Fibroblast of skin of right quadriceps (primary cell): Measurements from ENCODE around the gene ESYT1.
"Not testable (repeated sequence)": the region's sequence is repeated elsewhere in the genome, so short reads cannot be mapped to it uniquely, and the experiment has no call there.

Experiments used
- DNase-seq: peaks from one replicate; pipeline ENCODE4 v3.0.0-alpha.2; 2013

ESYT1 gene

DNA sequence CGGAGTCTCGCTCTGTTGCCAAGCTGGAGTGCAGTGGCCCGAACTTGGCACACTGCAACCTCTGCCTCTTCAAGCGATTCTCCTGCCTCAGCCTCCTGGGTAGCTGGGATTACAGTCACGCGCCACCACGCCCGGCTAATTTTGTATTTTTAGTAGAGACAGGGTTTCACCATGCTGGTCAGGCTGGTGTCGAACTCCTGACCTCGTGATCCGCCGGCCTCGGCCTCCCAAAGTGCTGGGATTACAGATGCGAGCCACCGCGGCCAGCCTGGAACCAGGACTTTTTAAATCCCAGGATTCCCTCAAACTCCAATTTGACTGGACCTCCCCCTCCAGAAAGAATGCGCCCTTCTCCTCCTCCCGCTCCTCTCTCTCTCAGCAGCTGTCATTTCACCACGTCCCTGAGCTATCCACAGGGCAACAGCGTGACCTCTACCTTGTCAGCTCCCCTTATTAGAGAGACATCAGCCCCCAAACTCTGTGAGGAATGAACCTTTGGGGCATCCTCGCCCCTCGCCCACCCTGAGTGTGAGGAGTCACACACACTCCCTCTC, 2.0 kb downstream of the ESYT1 start:
- no peak for DNase-seq

DNA sequence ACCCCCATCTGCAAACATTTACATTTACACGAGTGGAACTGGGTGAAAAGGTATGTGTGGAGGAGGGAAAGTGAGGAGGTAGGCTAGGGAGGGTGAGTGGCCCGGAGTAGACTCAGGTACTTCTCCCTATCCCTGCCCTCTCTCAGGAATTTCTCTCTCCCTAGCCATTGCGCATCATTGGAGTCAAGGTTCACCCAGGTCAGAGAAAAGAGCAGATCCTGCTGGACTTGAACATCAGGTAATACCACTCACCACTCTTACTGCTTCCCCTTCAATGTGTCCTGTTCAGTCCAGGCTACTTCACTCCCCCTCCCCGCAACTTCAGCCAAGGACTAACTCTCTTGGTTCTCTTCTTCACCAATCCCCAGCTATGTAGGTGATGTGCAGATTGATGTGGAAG, 2.8 kb downstream of the ESYT1 start:
- no peak for DNase-seq

DNA sequence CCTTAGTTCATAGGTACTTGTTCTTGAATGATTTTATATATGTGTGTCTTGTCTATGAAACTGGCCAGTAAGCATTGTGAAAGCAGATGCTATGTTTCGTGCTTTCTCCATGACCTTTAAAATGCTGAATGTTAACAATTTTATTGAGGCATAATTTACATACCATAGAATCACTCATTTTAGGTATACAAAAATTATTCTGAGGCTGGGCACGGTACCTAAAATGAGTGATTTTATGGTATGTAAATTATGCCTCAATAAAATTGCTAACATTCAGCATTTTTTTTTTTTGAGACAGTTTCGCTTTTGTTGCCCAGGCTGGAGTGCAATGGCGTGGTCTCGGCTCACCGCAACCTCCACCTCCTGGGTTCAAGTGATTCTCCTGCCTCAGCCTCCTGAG, 6.8 kb downstream of the ESYT1 start:
- no peak for DNase-seq

- no peak for DNase-seq
These were observed 9.9 kb downstream of the ESYT1 start for GRCh38 chr12:56137853-56138571.

GRCh38 chr12:56141946-56142784, 14.1 kb downstream of the ESYT1 start:
- DNase-seq: no peak

DNA sequence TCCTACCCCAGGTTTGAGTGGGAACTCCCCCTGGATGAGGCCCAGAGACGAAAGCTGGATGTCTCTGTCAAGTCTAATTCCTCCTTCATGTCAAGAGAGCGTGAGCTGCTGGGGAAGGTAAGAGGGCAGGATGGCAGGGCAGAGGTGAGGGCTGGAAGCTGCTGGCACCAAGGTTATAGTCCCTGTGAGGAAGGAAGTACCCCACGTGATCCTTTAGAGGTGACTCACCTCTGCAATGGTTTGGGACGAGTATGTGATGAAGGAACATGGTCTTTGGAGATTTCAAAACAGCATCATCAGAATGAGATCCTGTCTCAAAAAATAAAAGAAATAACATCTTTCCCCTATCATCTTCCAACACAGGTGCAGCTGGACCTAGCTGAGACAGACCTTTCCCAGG, 15.2 kb downstream of the ESYT1 start:
- no peak for DNase-seq

DNA sequence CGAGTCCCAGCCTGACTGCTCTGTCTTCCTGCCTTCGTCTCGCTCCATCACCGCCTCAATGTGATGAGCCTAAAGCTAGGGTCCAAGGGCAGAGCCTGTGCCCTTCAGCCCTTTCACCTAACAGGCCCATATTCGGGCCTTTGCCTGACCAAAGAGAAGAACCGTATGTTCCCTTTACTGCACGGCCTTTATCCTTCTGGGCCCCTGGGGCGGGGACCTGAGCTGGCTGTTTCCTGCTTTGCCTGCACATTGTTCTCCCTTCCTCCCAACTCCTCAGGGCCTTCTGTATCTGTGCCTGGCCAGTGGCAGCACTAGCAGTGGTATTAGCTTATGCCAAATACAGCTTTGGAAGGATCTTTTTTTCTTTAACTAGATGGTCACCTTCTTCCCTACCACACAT, 15.8 kb downstream of the ESYT1 start:
- DNase-seq: no peak

GRCh38 chr12:56145217-56145616, 17.1 kb downstream of the ESYT1 start:
- DNase-seq: no peak

DNA sequence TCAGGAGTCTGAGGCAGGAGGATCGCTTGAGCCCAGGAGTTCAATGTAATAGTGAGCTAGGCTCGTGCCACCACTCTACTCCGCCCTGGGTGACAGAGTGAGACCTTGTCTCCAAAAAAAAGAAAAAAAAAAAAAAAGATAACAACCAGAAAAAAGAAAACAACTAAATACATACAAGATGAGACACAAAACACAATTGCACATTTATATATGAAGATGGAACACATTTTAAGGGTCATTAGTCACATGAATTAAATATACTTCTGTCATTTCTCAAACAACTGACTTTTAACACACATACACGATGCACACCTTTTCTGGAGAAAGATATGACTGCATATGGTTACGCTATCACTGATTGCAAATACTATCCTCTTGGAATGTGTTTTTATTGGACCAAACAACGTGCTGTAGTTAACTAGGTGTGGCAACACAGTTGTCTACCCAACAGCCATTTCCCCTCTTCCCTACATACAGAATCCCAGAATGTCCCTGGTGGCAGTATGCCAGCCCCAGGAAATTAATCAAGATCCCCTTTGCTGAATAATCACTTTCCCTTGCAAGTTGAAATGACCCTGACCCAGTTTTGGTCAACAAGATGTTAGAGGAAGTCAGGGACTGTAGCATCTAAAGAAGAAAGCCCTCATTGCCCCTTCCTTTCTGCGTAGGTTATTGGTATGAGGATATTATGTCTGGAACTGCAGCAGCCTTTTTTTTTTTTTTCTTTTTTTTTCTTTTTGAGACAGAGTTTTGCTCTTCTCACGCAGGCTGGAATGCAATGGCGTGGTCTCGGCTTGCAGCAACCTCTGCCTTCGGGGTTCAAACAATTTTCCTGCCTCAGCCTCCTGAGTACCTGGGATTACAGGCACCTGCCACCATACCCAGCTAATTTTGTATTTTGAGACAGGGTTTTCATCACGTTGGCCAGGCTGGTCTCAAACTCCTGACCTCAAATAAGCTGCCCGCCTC, 18.7 kb downstream of the ESYT1 start:
- no peak for DNase-seq

DNA sequence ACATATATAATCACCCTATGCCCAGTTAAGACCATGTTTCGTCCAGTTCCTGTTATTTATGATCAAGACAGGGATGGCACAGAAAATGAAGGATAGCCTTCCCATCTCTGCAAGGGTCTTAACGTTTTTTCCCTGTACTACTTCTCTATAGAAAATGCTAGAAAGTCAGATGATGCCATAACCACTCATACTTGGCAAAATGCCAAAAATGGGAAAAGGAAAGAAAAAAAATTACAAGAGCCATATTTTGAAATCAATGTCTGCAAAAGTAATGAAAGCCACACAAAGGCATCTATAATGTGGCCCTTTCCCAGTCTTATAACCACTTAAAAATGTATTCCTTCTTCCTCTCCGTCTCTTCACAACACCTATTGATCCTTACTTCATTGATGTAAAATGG, 22.5 kb downstream of the ESYT1 start:
- DNase-seq: no peak

- no peak for DNase-seq
These were observed 23.6 kb downstream of the ESYT1 start for GRCh38 chr12:56151672-56152131.

DNA sequence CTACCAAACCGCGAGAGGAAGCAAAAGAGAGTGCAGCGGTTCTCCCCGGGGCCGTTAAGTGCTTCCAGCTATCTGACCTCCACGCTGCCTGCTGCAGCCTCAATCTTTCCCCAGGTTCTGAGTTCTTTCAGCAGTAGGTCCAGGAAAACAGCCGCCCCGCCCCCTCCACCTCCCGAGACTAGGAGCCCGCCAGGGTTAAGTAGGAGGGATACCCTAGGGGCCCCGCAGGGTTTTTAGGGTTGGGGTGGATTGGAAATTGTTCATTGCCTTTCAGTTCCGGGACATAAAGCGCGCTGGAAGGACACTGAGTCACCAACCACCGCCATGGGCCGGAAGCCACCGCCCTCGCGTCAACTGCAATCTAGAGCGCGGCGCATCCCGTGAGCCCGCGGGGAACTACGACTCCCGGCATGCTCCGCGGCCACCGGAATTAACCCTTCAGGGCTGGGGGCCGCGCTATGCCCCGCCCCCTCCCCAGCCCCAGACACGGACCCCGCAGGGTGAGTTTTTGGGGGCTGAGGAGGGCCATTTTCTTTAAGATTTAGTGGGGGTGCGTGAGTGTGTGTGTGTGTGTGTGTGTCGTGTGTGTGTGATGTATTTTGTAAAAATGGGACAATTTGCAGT, 24.2 kb downstream of the ESYT1 start, which contains the start of gene MYL6B:
TSS of gene MYL6B (plus strand) at position 456 of the 624 bp plus-strand sequence. CDS start 1,332 bp downstream, outside the sequence.
- peak; percentile 90 for DNase-seq

DNA sequence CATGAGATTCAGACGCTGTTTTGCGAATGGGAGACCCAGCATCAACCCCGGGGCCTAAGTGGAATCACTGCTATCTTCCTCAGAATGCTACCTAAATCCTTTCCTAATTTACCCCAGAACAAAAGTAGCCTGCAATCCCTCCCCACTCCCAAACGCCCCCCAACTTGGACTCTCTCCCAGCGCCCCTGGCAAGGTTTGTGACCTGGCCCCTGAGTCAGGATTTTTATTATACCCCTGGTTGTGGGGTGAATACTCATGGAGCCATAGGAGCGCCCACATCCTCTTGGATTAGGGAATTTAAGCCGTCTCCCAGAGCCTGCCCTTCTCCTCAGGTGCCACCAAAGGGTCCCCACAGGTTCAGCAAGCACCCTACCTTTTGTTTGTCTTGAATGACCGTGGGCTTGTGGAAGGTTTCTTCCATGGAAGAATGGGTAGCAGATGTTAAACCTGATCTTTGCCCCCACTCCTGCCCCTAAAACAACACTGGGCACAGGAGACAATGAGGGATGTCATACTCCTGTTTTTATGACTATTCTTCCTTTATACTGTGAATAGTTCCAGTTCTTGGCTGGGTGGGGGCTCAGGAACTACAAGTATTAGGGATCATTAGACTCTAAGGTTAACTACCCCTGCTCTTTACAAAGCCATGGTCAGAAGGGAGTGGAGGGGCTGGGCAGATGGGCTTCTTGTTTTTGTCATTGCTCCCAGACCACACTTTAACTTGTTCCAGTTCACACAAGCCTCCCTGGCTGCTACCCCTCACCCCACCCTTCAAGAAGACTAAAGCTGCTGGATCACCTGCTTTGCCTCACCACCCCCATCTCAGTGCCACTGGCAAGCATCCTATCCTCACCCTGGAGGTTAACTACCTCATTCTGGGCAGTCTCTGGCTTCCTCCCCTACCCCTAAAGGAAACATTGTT, 24.9 kb downstream of the ESYT1 start:
- no peak for DNase-seq

DNA sequence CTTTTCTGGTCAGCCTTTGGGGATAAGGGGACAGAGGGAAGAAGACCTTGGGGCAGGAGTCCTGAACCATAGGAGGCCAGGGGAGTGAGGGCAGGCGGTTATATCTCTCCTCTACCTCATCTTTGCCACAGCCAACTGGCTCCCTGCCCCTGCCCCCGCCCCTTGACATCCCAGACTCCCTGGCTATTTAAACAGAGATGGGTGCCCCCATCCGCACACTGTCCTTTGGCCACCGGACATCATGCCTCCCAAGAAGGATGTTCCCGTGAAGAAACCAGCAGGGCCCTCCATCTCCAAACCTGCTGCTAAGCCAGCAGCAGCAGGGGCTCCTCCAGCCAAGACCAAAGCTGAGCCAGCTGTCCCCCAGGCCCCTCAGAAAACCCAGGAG, 25.6 kb downstream of the ESYT1 start:
- no peak for DNase-seq

DNA sequence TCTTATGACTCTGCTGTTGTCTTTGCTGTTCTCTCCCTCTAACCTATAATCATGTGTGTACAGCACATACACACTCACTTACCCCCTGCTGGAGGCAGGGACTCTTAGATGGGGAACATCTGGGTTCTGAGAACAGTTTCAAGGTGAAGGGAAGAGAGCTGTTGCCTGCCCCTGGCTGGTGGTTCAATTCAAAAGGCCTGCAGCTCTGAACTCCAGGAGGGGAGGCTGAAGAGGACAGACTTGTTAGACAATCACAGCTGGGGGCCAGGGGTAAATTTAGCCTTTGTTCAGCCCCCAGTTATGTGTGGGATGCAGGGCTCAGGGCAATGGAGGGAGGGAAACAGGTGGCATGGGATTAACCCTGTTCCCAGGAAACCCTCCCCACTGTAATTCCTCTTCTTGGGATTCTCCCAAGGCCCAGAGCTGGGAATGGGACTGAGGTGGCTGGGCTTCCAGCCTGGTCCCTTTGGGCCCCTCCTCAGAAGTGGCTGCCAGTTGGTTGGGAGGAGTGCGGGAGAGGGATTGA, 26.2 kb downstream of the ESYT1 start:
- DNase-seq: no peak

DNA sequence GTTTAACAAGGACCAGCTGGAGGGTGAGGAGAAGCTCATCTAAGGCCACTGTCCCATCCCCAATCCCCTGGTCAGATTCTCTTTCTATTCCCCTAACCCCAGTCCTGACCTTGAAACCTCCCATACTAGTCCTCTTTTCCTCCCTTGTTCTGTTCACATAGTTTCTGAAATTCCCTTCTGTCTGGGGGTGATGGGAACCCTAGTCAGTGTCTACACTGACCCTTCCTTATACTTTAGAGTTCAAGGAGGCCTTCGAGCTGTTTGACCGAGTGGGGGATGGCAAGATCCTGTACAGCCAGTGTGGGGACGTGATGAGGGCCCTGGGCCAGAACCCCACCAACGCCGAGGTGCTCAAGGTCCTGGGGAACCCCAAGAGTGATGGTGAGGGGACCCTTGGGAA, 26.8 kb downstream of the ESYT1 start:
- DNase-seq: no peak

GRCh38 chr12:56155256-56155845, 27.3 kb downstream of the ESYT1 start:
- DNase-seq: no peak

GRCh38 chr12:56156464-56157200, 28.6 kb downstream of the ESYT1 start:
- DNase-seq: not testable (repeated sequence)

- peak; percentile 91 for DNase-seq
These were observed 29.3 kb downstream of the ESYT1 start for GRCh38 chr12:56157201-56158028.
